HG02884 (cell line): Measurements from ENCODE around the gene THBD.

ENCODE experiments used
- ATAC-seq: cut with Tn5 transposase; IDR thresholded peaks from one replicate; pipeline ENCODE4 v1.9.1; 2021; ENCODE audit warnings: mild to moderate bottlenecking, moderate library complexity; ENCODE audit not compliant: unreplicated experiment

The THBD gene

DNA sequence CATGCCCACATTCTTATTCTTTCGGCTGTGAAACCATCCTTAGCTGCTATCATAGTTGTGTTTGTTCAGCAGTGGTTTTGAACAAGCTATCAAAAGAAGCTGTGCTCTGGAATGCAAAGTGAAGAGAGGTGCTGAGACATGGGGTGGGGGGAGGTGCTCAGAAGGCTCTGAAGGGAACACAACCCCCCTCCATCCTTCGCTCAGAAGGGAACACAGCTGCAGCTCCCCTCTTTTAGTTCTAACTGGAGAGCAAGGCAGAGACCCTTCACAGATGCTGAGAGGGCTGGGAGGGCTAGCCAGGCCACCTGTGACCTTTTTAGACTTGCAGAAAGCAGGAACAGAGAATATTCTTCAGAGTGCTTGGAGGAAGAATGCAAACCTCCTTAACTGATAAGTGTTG lies 32.0 kb downstream of the THBD start:
- no peak for ATAC-seq

GRCh38 chr20:23013429-23013828 lies 36.0 kb downstream of the THBD start:
- ATAC-seq, result no peak

GRCh38 chr20:23011008-23011721 lies 38.3 kb downstream of the THBD start:
- ATAC-seq, result no peak

GRCh38 chr20:23010096-23010495 lies 39.4 kb downstream of the THBD start:
- ATAC-seq, result no peak

- no peak for ATAC-seq
Measured at GRCh38 chr20:23009636-23010035, 39.8 kb downstream of the THBD start.

GRCh38 chr20:23008667-23009066 lies 40.8 kb downstream of the THBD start:
- ATAC-seq, result no peak

GRCh38 chr20:23007886-23008655 lies 41.4 kb downstream of the THBD start:
- no peak for ATAC-seq

GRCh38 chr20:23007462-23007861 lies 42.0 kb downstream of the THBD start:
- no peak for ATAC-seq

- no peak for ATAC-seq
Measured at GRCh38 chr20:23005776-23006175, 43.7 kb downstream of the THBD start.

GRCh38 chr20:23003881-23004460 lies 45.5 kb downstream of the THBD start:
- ATAC-seq, result no peak

GRCh38 chr20:23003077-23003635 lies 46.3 kb downstream of the THBD start:
- no peak for ATAC-seq

DNA sequence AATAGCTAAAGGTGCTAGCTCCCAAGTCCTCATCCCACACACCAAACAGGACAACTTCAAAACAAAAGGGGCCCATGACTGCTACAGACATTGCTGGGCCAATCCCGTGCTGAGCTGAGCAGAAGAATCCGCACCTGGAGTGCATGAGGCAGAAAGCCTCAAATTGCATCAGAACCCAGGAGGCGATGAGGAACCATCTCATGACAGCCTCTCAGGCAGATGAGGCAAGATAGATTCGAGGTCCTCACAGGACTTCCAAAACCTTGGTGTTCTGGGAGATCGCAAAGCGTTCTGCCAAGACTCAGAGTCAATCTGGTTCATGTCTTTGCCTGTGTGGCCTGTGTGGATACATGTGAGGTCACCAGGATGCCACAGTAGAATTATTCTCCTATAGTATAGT lies 47.2 kb downstream of the THBD start:
- no peak for ATAC-seq

- ATAC-seq, result no peak
Measured at GRCh38 chr20:23000232-23000947, 49.1 kb downstream of the THBD start.

GRCh38 chr20:22999756-23000155 lies 49.7 kb downstream of the THBD start:
- ATAC-seq, result no peak

GRCh38 chr20:22998476-22998875 lies 51.0 kb downstream of the THBD start:
- ATAC-seq, result no peak

DNA sequence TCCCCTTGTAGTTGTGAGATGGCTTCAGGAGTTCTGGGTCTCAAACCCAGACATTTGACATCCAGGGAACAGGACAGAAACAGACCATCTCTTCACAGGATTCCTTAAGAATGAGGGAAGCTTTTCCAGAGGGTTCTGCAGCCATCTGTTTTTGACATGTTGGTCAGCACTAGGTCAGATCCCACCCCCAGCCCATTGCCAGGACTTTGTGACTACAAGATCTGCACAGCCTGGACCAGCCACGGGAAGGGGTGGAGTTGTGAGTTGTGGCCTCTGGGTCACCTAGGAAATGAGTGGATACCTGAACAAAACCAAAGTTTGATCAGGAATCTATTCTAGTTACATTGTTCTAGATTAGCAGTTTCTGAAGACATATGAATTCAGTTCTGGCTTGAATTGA lies 53.5 kb downstream of the THBD start:
- no peak for ATAC-seq
